ENCODE measurements around the gene CACUL1. TPM values are rescaled to one million over a fixed set of nuclear protein-coding genes. Genes with fewer than 3 reads are reported as not detected.

The CACUL1 gene
- total and polyA plus RNA-seq, 2 of the 13 experiments (the other 11 are each of a cell fraction or from before 2014, with no cell fraction given), result 14.2 to 31.0 TPM

GRCh38 chr10:118629211-118629610 lies 125.6 kb downstream of the CACUL1 start:
- H3K79me2 ChIP-seq (ENCODE audit: insufficient read depth, low read length), result no peaks in the 10 kb centered on the region
- ChIA-PET CTCF (ENCODE audit: low intra/inter-chr PET ratio, low total read pairs) (no interaction called here), POLR2A (no interaction called here)
- FAIRE-seq, result no peak
- DNase-seq (ENCODE audit: low spot score), result no peak
- no peaks in the 10 kb centered on the region for H3K36me3 ChIP-seq (replicated peaks in 1 of 2; ENCODE audit: control insufficient read depth in 1 of 2, insufficient read depth in 2 of 2, low read length in 2 of 2)
- H3K27ac ChIP-seq (ENCODE audit: extremely low read length, insufficient read depth, low read length), result no peak overlapping the region
- no peak overlapping the region for H3K4me2 ChIP-seq (ENCODE audit: low read depth, low read length)
- H3K9ac ChIP-seq (ENCODE audit: insufficient read depth, low read depth, low read length), result no peak overlapping the region
- in situ Hi-C loops (cut with HindIII; ENCODE audit: extremely low pct_ligation_motif_present, low pct_unique_long_range_greater_than_20kb) (no loop called here), intact Hi-C loops (cut with micrococcal nuclease; ENCODE audit: unreplicated experiment) (no loop called here)
- no TSS peak for BruUV-seq (replicated peaks)
- ATAC-seq, result no peak
- H3K27me3 ChIP-seq (ENCODE audit: control insufficient read depth in 1 of 2, insufficient read depth in 2 of 2, low read length in 2 of 2), result peaks cover 1 to 21% of the 10 kb centered on the region in 2 experiments; a peak in 3 of 5 replicates
- 1% methylated on average over 3 of the region's 3 CpGs for WGBS (ENCODE audit: low lambda C conversion rate)
- H4K20me1 ChIP-seq (ENCODE audit: insufficient read depth, low read length), result no peaks in the 10 kb centered on the region
- TF ChIP-seq ZNF441 (CRISPR knock-in tag; IDR thresholded peaks at IDR 0.05; ENCODE audit: borderline replicate concordance) (no peak), ZNF550 (CRISPR knock-in tag; IDR thresholded peaks at IDR 0.05; ENCODE audit: borderline replicate concordance) (no peak), ETV5 (CRISPR knock-in tag; IDR thresholded peaks at IDR 0.05; ENCODE audit: borderline replicate concordance) (no peak), TOPORS (CRISPR knock-in tag; IDR thresholded peaks at IDR 0.05) (no peak), FUBP1 (CRISPR knock-in tag; IDR thresholded peaks at IDR 0.05; ENCODE audit: borderline replicate concordance) (no peak), ELF1 (CRISPR knock-in tag; IDR thresholded peaks at IDR 0.05) (no peak)
- H3K4me3 ChIP-seq (replicated peaks in 1 of 3; ENCODE audit: insufficient read depth in 1 of 3, low read depth in 2 of 3, low read length in 3 of 3), result no peak overlapping the region
- H2AFZ ChIP-seq (ENCODE audit: low read length), result no peak overlapping the region
- H3K4me1 ChIP-seq (ENCODE audit: insufficient read depth, low read length), result no peaks in the 10 kb centered on the region
- H3K9me3 ChIP-seq (ENCODE audit: low read length), result no peaks in the 10 kb centered on the region

- peaks cover 1 to 22% of the 10 kb centered on the region in 2 experiments; a peak in 3 of 5 replicates for H3K27me3 ChIP-seq (ENCODE audit: control insufficient read depth in 1 of 2, insufficient read depth in 2 of 2, low read length in 2 of 2)
- TF ChIP-seq CSRNP1 (CRISPR knock-in tag; IDR thresholded peaks at IDR 0.05) (no peak), SUZ12 (IDR thresholded peaks at IDR 0.05; ENCODE audit: low read depth, low read length) (no peak), GRHL1 (CRISPR knock-in tag; conservative IDR thresholded peaks at IDR 0.05) (no peak), FOSL2 (CRISPR knock-in tag; IDR thresholded peaks at IDR 0.05) (no peak), DRAP1 (CRISPR knock-in tag; IDR thresholded peaks at IDR 0.05) (no peak), ELF3 (CRISPR knock-in tag; IDR thresholded peaks at IDR 0.05) (no peak), ZNF441 (CRISPR knock-in tag; IDR thresholded peaks at IDR 0.05; ENCODE audit: borderline replicate concordance) (no peak), MAFF (IDR thresholded peaks at IDR 0.05; ENCODE audit: low read depth, low read length) (no peak)
Observed at GRCh38 chr10:118628397-118628796, 126.4 kb downstream of the CACUL1 start.

More at GRCh38 chr10:118628397-118628796, 126.4 kb downstream of the CACUL1 start:
- H2AFZ ChIP-seq (ENCODE audit: low read length), result no peak overlapping the region
- BruUV-seq (replicated peaks), result no TSS peak
- no peaks in the 10 kb centered on the region for H3K9me3 ChIP-seq (ENCODE audit: low read length)
- ATAC-seq, result no peak
- no peak for FAIRE-seq
- no peaks in the 10 kb centered on the region for H3K79me2 ChIP-seq (ENCODE audit: insufficient read depth, low read length)
- H3K9ac ChIP-seq (ENCODE audit: insufficient read depth, low read depth, low read length), result no peak overlapping the region
- H3K4me2 ChIP-seq (ENCODE audit: low read depth, low read length), result no peak overlapping the region
- intact Hi-C loops (cut with micrococcal nuclease; ENCODE audit: unreplicated experiment), result no loop called here
- H3K4me3 ChIP-seq (replicated peaks in 1 of 3; ENCODE audit: insufficient read depth in 1 of 3, low read depth in 2 of 3, low read length in 3 of 3), result no peak overlapping the region
- in situ Hi-C loops (cut with HindIII; ENCODE audit: extremely low pct_ligation_motif_present, low pct_unique_long_range_greater_than_20kb), result no loop called here
- CTCF ChIA-PET (ENCODE audit: low intra/inter-chr PET ratio, low total read pairs), result no interaction called here
- no peaks in the 10 kb centered on the region for H4K20me1 ChIP-seq (ENCODE audit: insufficient read depth, low read length)
- H3K4me1 ChIP-seq (ENCODE audit: insufficient read depth, low read length), result no peaks in the 10 kb centered on the region
- no peak overlapping the region for H3K27ac ChIP-seq (ENCODE audit: extremely low read length, insufficient read depth, low read length)
- no peak for DNase-seq (ENCODE audit: low spot score)
- POLR2A ChIA-PET, result no interaction called here
- H3K36me3 ChIP-seq (replicated peaks in 1 of 2; ENCODE audit: control insufficient read depth in 1 of 2, insufficient read depth in 2 of 2, low read length in 2 of 2), result no peaks in the 10 kb centered on the region

Data from HepG2 (cell line).